T-cell (primary cell): ENCODE results near the gene LRRC2. TPM values are rescaled to one million over a fixed set of nuclear protein-coding genes. Genes with fewer than 3 reads are reported as not detected.

Experiments used
- ATAC-seq, 4 experiments: fragments of 200-7000 bp in 3 of 4; fragments of 150-1000 bp in 1 of 4; cut with Tn5 transposase; replicated peaks in 1 of 4; 1 replicate in 3 of 4; 2 replicates in 1 of 4; pipeline ENCODE4 v1.10.0; 2021; ENCODE audit warnings: moderate library complexity in 3 of 4, mild to moderate bottlenecking in 2 of 4, moderate number of reproducible peaks in 1 of 4
- CTCF ChIA-PET, 2 donors: fragments of 300-600 bp; sonication (Branson Sonifier 250); formaldehyde crosslinking; loops; one replicate each; lab custom pipeline; 2022; ENCODE audit warnings: antibody characterized with exemption in 2 of 2; lab: Charles Lee
- POLR2A ChIA-PET, 2 donors: fragments of 300-600 bp; sonication (Branson Sonifier 250); formaldehyde crosslinking; loops; one replicate each; lab custom pipeline; 2022; ENCODE audit warnings: antibody characterized with exemption in 2 of 2; lab: Charles Lee
- DNase-seq, 35 experiments: peaks; one replicate each; pipeline versions ENCODE4 v3.0.0 to v3.0.0-alpha.2; 2013 to 2023
- H3K27ac ChIP-seq: one replicate; pipeline ENCODE4 v1.5.1; 2013; ENCODE audit warnings: low read length
- H3K27me3 ChIP-seq, 2 experiments: replicated peaks in 1 of 2; 1 replicate in 1 of 2; 2 replicates in 1 of 2; pipeline versions ENCODE4 v1.6.1 to v1.7.0; 2013; ENCODE audit warnings: low read length in 1 of 2, mixed read lengths in 1 of 2; ENCODE audit not compliant: control insufficient read depth in 2 of 2, insufficient read depth in 2 of 2; ENCODE audit errors: extremely low read depth in 1 of 2
- H3K36me3 ChIP-seq, 2 donors: 1 replicate in 1 of 2; 2 replicates in 1 of 2; pipeline versions ENCODE4 v1.6.1 to v1.7.0; 2013; ENCODE audit warnings: low read length in 1 of 2; ENCODE audit not compliant: control insufficient read depth in 2 of 2, insufficient read depth in 1 of 2; ENCODE audit errors: extremely low read depth in 1 of 2
- H3K4me1 ChIP-seq, 2 experiments: 1 replicate in 1 of 2; 2 replicates in 1 of 2; pipeline versions ENCODE4 v1.6.1 to v1.7.0; 2013; ENCODE audit warnings: low read length in 2 of 2, mixed read lengths in 1 of 2; ENCODE audit not compliant: insufficient read depth in 2 of 2, control insufficient read depth in 1 of 2; ENCODE audit errors: extremely low read depth in 1 of 2
- H3K4me3 ChIP-seq, 2 donors: 1 replicate in 1 of 2; 2 replicates in 1 of 2; pipeline versions ENCODE4 v1.5.1 to v1.7.0; 2013; ENCODE audit warnings: mild to moderate bottlenecking in 2 of 2, low read length in 1 of 2, moderate library complexity in 1 of 2; ENCODE audit not compliant: control insufficient read depth in 1 of 2; ENCODE audit errors: extremely low read depth in 1 of 2
- H3K9me3 ChIP-seq: 2 replicates; pipeline ENCODE4 v1.7.0; 2013
- H3K27ac Mint-ChIP-seq, 2 donors: one replicate each; pipeline ENCODE4 v1.8.0; 2020 to 2021; ENCODE audit warnings: mild to moderate bottlenecking in 2 of 2, mixed read lengths in 2 of 2
- H3K27me3 Mint-ChIP-seq, 2 donors: one replicate each; pipeline ENCODE4 v1.8.0; 2021 to 2022; ENCODE audit warnings: mixed read lengths in 2 of 2
- H3K36me3 Mint-ChIP-seq: one replicate; pipeline ENCODE4 v1.8.0; 2021; ENCODE audit warnings: mixed read lengths
- H3K4me1 Mint-ChIP-seq, 3 donors: one replicate each; pipeline ENCODE4 v1.8.0; 2020 to 2022; ENCODE audit warnings: mixed read lengths in 3 of 3, mild to moderate bottlenecking in 1 of 3
- H3K4me3 Mint-ChIP-seq, 3 donors: one replicate each; pipeline ENCODE4 v1.8.0; 2020 to 2022; ENCODE audit warnings: mild to moderate bottlenecking in 3 of 3, mixed read lengths in 3 of 3, moderate library complexity in 3 of 3
- H3K9me3 Mint-ChIP-seq, 3 donors: one replicate each; pipeline ENCODE4 v1.8.0; 2020 to 2022; ENCODE audit warnings: mixed read lengths in 3 of 3
- WGBS: methylation state at CpG from one replicate; pipeline ENCODE4 v1.1.5; 2013; ENCODE audit warnings: missing lambda C conversion rate; ENCODE audit not compliant: insufficient coverage; 5-methylcytosine and 5-hydroxymethylcytosine counted together
- total RNA-seq, 35 experiments: library from RNA in 6 of 35; stranded (reverse) in 6 of 35; fragments of 120-200 nt in 1 of 35; gene quantifications; one replicate each; pipeline versions ENCODE4 v1.2.1 to v1.2.4 and lab custom pipeline; 2013 to 2026

LRRC2 gene
- total RNA-seq, 5 donors from 2014 or later (not counting 1 experiment from before 2014, with no cell fraction given) = 0.30 to 1.9 (median 1.0) TPM

DNA sequence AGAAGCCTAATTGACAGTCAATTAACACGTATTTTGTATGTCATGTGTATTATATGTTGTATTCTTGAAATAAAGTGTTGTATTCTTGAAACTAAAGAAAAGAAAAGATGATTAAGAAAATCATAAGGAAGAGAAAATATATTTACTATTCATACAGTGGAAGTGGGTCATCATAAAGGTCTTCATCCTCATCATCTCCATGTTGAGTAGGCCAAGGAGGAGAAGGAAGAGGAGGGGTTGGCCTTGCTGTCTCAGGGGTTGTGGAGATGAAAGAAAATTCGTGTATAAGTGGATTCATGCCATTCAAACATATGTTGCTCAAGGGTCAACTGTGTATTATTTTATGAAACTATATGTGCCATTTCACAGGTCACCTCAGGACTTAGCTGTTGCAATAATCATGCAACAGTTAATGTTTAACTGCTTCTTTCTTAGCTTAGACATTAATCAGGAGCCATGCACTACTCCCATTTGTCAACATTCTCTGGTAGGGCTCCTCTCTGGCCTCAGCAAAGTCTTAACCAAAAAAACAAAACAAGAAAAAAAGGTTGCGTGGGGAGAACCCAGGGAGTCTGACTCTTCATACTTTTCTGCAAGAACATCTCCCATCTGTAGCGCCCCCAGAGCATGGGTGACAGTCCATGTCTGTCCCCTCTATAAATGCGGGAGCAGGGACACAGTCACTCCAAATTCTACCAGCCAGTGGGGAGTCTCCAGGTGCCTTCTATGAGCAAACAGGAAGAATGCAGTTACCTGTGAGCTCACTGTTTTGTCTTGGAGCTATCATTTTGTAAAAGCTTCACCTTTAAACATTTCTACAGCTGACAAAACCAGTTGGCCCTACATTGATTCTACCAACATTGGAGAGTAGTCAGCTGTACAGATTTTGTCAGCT, 19.9 kb upstream of the LRRC2 start:
- POLR2A ChIA-PET = no interaction called here
- no peak overlapping the region for H3K27ac Mint-ChIP-seq
- H3K36me3 Mint-ChIP-seq = no peaks in the 10 kb centered on the region

DNA sequence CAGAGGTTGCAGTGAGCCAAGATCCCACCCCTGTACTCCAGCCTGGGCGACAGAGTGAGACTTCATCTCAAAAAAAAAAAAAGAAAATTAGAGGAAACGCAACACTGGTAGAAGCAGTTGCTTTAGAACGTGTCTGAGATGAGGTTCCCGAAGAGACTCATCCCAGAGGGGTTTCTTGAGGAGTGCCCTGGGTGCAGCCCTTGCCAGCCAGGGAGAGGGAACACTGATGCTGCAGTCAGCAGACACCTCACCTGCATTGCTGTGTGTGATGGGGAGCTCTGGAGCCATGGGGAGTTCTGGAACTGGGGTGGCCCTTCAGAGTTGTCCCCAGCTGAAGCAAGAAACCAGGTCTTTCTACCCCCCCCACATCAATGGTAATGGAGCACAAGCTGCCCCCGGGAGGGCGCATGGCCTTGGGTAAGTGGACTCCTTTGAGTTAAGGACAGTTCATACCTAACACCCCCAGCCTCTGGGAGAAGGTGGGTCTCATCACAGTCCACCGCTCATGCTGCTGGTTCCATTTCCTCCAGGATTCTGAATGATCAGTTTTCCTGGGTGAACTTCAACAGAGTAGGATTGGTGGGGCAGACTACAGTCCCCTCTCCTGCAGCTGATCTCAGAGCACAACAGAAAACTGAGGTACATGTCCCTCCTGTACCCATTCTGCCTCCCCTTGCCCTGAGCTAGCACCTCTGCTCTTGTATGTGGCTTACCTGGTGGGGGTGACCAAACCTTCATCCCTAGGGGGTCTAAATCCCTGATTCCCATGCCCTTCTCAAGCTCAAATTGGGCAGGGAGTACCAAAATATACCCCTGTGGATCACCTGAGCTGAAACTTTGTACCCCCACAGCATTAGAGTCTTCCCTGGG, 18.7 kb upstream of the LRRC2 start:
- Histone ChIP-seq H3K4me3 (no peak overlapping the region), H3K27ac (no peak overlapping the region), H3K27me3 (peaks cover 0 to 12% of the 10 kb centered on the region in 2 experiments), H3K9me3 (no peaks in the 10 kb centered on the region), H3K4me1 (peaks cover 0 to 4% of the 10 kb centered on the region in 2 experiments), H3K36me3 (no peaks in the 10 kb centered on the region)
- CTCF ChIA-PET = no interaction called here
- ATAC-seq (no peak), DNase-seq (no peak)
- peaks cover 0 to 6% of the 10 kb centered on the region in 2 donors for H3K27me3 Mint-ChIP-seq
- no peak overlapping the region for H3K4me3 Mint-ChIP-seq
- no peaks in the 10 kb centered on the region for H3K9me3 Mint-ChIP-seq
- 100% methylated on average over 3 of the region's 7 CpGs for WGBS
- no peaks in the 10 kb centered on the region for H3K36me3 Mint-ChIP-seq
- POLR2A ChIA-PET = no interaction called here
- H3K27ac Mint-ChIP-seq = no peak overlapping the region
- peaks cover 9 to 11% (median 9%) of the 10 kb centered on the region in 3 donors for H3K4me1 Mint-ChIP-seq

More for the DNA sequence above, 19.9 kb upstream of the LRRC2 start:
- Histone ChIP-seq H3K4me3 (no peak overlapping the region), H3K4me1 (peaks cover 0 to 4% of the 10 kb centered on the region in 2 experiments), H3K36me3 (no peaks in the 10 kb centered on the region), H3K9me3 (no peaks in the 10 kb centered on the region), H3K27me3 (peaks cover 0 to 12% of the 10 kb centered on the region in 2 experiments), H3K27ac (no peak overlapping the region)
- WGBS = 100% methylated on average over 2 of the region's 5 CpGs
- ATAC-seq (no peak), DNase-seq (no peak)
- H3K27me3 Mint-ChIP-seq = peaks cover 0 to 6% of the 10 kb centered on the region in 2 donors
- H3K4me3 Mint-ChIP-seq = no peak overlapping the region
- H3K9me3 Mint-ChIP-seq = no peaks in the 10 kb centered on the region
- CTCF ChIA-PET = no interaction called here
- peaks cover 9 to 11% (median 9%) of the 10 kb centered on the region in 3 donors for H3K4me1 Mint-ChIP-seq

DNA sequence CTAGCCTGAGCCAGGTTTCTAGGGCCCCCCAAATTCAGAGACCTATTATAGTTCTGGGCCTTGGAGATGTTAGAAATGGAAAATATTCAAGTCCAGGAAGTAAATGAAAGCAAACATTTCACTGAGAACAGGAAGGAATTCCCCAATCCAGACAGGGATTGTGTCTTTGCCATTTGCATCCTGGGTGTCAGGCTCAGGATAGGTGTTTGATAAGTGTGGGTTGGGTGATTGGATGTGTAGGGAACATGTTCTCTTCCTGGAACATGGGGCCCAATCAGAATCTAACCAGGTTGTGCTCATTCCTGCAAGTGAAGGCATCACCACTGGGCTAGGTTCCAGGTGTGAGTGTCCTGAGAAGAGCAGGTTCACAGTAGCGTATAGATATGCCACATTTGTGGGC, 14.6 kb upstream of the LRRC2 start:
- DNase-seq (no peak), ATAC-seq (no peak)
- no peak overlapping the region for H3K27ac Mint-ChIP-seq
- H3K4me3 Mint-ChIP-seq = no peak overlapping the region
- H3K4me1 ChIP-seq = no peaks in the 10 kb centered on the region
- H3K27me3 ChIP-seq = peaks cover 0 to 11% of the 10 kb centered on the region in 2 experiments
- peaks cover 3 to 5% of the 10 kb centered on the region in 2 donors for H3K27me3 Mint-ChIP-seq
- H3K36me3 ChIP-seq = no peaks in the 10 kb centered on the region
- POLR2A ChIA-PET = no interaction called here
- H3K27ac ChIP-seq = no peak overlapping the region
- no peaks in the 10 kb centered on the region for H3K9me3 ChIP-seq
- CTCF ChIA-PET = interaction anchor here in 1 of 2 donors (0.7 kb wide), 1 partner anchor 446 kb away, joined by 4 read pairs; no protein-coding TSS in a partner anchor
- H3K9me3 Mint-ChIP-seq = no peaks in the 10 kb centered on the region
- 88% methylated on average over 1 of the region's 1 CpG for WGBS
- peaks cover 8 to 11% (median 9%) of the 10 kb centered on the region in 3 donors for H3K4me1 Mint-ChIP-seq
- H3K4me3 ChIP-seq = no peak overlapping the region
- no peaks in the 10 kb centered on the region for H3K36me3 Mint-ChIP-seq

DNA sequence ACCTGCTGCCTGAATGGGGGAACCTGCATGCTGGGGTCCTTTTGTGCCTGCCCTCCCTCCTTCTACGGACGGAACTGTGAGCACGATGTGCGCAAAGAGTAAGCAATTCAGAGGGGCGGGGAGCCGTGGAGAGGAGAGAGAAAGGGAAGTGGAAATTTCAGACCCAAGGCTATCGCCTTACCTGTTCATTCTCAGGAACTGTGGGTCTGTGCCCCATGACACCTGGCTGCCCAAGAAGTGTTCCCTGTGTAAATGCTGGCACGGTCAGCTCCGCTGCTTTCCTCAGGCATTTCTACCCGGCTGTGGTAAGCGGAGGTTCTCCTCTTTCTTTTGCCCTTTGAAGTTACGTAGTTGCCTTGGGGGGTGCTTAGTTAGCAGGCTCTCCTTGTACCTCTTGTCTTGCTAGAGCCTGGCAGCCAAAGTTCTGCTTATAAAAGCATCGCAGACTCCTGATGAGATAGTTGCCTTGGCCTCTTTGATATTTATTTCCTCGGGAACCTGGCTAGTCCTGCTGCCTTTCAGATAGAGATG, 13.7 kb upstream of the LRRC2 start:
- H3K27ac Mint-ChIP-seq = no peak overlapping the region

DNA sequence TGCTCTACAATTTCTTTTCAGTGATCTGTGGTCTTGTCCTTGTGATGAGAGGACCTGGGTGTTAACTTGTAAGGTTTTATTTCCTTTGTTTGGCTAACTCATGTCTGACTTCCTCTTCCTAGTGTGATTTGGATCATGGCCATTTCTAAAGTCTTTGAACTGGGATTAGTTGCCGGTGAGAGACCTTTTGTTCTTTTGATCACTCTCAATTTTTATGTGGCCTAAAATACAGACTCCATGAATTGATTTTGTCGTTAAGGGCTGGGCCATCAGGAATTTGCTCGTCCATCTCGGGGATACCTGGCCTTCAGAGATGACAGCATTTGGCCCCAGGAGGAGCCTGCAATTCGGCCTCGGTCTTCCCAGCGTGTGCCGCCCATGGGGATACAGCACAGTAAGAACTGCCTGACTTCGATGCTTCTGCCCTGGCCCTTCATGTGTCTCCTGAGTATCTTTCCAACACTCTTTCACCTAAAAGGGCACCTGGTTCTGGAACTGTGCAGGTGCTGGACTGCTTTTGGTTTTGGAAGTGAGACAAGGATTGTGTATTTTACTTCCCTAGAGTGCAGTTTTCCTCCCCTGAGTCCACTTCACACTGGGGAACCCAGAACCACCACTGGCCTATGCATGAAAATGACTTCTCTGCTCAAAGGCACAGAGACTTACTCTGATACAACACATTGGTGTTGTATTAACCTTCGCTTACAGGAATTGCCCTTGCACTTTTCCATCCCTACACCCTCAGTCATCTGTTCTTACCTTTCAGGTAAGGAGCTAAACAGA, 13.1 kb upstream of the LRRC2 start:
- Histone ChIP-seq H3K27me3 (peaks cover 0 to 12% of the 10 kb centered on the region in 2 experiments), H3K36me3 (no peaks in the 10 kb centered on the region), H3K4me1 (no peaks in the 10 kb centered on the region), H3K4me3 (no peak overlapping the region), H3K9me3 (no peaks in the 10 kb centered on the region), H3K27ac (no peak overlapping the region)
- no peak overlapping the region for H3K27ac Mint-ChIP-seq
- ChIA-PET POLR2A (no interaction called here), CTCF (no interaction called here)
- no peaks in the 10 kb centered on the region for H3K9me3 Mint-ChIP-seq
- H3K27me3 Mint-ChIP-seq = peaks cover 3 to 5% of the 10 kb centered on the region in 2 donors
- no peak overlapping the region for H3K4me3 Mint-ChIP-seq
- peaks cover 8 to 11% (median 9%) of the 10 kb centered on the region in 3 donors for H3K4me1 Mint-ChIP-seq
- ATAC-seq = no peak
- WGBS = 93% methylated on average over 4 of the region's 10 CpGs
- no peak for DNase-seq
- no peaks in the 10 kb centered on the region for H3K36me3 Mint-ChIP-seq

More for the DNA sequence above, 13.7 kb upstream of the LRRC2 start:
- Mint-ChIP-seq H3K27me3 (peaks cover 3 to 5% of the 10 kb centered on the region in 2 donors), H3K36me3 (no peaks in the 10 kb centered on the region), H3K9me3 (no peaks in the 10 kb centered on the region), H3K4me1 (peaks cover 8 to 11% (median 9%) of the 10 kb centered on the region in 3 donors), H3K4me3 (no peak overlapping the region)
- ChIA-PET CTCF (no interaction called here), POLR2A (no interaction called here)
- Histone ChIP-seq H3K27ac (no peak overlapping the region), H3K27me3 (peaks cover 0 to 15% of the 10 kb centered on the region in 2 experiments), H3K36me3 (no peaks in the 10 kb centered on the region), H3K4me3 (no peak overlapping the region), H3K4me1 (no peaks in the 10 kb centered on the region), H3K9me3 (no peaks in the 10 kb centered on the region)
- ATAC-seq = no peak
- WGBS = 97% methylated on average over 4 of the region's 14 CpGs
- DNase-seq = no peak
